GM18511 (cell line): ENCODE results near the gene INTS11.

Experiments used
- ATAC-seq: cut with Tn5 transposase; IDR thresholded peaks from one replicate; pipeline ENCODE4 v1.9.1; 2021; ENCODE audit warnings: mild to moderate bottlenecking, moderate library complexity; ENCODE audit not compliant: unreplicated experiment

INTS11 gene

DNA sequence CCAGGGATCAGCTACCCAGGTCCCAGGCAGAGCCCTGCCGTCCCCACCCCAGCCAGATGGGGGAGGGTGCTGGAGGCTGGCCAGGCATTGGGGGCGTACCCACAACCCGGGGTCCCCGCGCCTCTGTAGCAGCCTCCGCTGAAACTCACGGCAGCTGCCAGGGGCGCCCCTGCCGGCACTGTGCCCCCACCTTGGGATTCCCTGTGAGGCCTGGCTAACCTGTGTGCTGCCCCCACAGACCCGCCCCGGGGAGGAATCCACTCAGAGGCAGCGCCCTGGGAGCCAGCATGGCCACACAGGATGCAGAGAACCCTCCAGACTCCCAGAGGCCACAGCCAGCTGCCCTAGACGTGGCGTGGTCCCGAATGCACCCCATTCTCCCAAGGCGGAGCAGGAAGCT lies 20.9 kb upstream of the INTS11 start:
- ATAC-seq = no peak

DNA sequence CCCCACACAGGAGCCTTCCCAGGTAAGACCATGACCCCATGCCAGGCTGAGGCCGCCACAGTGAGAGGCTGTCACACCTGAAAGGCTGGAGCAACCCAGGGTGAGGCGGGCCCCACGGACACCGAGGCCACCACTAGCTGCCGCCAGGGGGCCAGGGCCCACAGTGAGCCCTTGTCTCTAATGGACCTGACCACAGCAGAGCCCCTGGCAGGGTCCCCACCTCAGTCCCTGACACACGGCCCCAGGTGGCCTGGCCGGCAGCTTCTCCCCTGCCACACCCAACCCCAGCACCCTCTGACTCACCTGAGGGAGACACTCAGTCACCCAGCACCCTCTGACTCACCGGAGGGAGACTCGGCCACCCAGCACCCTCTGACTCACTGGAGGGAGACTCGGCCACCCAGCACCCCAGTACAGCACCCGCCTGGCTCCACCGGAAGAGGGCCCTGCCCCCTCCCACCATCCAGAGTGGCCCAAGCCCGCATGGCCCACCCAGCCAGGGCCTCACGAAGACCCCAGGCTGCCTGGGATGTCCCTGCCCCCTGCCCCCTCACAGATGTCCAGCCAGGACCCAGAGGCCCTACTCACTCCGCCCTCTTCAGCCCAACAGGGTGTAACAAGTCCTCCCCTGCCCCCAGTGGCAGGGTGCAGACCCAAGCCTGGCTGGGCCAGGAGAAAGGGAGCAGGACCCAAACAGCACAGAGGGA lies 20.3 kb upstream of the INTS11 start:
- no peak for ATAC-seq

DNA sequence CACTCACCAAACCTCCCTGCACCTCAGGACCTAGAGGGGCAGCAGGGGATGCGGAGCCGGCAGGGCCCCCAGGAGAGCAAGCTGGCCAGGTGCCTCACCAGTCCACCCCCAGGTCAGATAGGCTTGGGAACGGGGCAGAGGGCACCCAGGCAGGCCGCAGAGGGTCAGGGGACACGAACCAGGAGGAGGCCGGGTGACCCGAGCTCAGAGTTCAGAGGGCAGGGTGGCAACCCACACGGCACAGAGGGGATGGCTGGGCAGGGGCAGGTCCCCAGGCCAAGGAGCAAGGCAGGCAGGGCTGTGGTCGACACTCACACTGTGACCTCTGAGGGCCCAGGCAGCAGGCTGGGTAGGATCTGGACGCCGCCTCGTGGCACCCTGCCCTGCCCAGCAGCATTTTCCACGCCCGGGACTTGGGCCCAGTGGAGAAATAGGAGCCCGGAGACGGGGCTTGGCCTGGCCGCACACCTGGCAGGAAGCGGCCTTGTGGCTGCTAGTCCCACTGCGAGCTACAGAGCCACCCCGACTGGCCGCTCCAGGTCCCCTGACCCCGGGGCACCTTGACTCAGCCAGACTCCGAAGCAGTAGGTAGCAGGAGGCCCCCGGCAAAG lies 19.5 kb upstream of the INTS11 start:
- no peak for ATAC-seq

- no peak for ATAC-seq
These were observed 18.2 kb upstream of the INTS11 start for GRCh38 chr1:1342584-1343115.

GRCh38 chr1:1342061-1342562 lies 17.7 kb upstream of the INTS11 start:
- ATAC-seq = no peak

- ATAC-seq = no peak
These were observed 17.1 kb upstream of the INTS11 start for GRCh38 chr1:1341549-1342021.

GRCh38 chr1:1340791-1341548 lies 16.5 kb upstream of the INTS11 start:
- ATAC-seq = no peak

DNA sequence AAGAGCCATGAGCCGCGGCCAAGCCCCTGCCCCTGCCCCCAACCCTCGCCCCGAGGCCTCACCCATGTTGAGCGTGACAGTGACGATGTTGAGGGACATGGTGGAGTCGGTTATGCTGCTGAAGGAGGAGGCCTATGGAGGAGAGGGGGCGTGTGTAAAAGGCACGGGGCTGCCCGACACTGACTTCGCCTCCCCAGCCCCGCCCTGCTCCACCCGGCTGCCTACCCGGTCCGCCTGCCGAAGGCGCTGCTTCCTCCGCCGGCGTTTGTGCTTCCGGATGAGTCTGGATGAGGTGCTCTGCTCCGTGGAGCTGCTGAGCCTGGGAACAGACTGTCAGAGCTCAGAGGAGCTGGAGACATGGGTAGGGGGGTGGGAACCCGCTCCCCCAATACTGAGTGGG lies 15.7 kb upstream of the INTS11 start:
- ATAC-seq = no peak

- ATAC-seq = no peak
These were observed 13.8 kb upstream of the INTS11 start for GRCh38 chr1:1338278-1338677.

GRCh38 chr1:1337793-1338147 lies 13.3 kb upstream of the INTS11 start:
- ATAC-seq = no peak

GRCh38 chr1:1336931-1337792 lies 12.7 kb upstream of the INTS11 start:
- ATAC-seq = no peak

DNA sequence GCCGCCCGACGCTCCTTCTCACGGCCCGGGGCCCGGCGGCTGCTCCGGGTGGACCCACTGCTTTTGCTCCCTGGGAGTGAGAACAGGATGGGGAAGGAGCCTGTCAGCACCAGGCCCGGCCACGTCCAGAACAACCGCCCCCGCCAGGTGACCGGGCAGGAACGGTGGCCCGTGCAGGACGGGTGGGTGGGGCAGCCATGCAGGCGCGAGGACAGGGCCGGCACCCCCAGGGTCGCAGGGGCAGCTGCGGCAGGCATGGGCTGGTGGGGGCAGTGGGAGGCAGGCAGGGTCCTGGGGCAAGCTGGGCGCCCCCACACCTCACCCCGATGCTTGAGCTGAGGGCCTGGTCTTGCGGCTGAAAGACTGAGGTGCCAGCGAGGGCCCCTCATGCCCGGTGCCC lies 12.0 kb upstream of the INTS11 start:
- no peak for ATAC-seq

DNA sequence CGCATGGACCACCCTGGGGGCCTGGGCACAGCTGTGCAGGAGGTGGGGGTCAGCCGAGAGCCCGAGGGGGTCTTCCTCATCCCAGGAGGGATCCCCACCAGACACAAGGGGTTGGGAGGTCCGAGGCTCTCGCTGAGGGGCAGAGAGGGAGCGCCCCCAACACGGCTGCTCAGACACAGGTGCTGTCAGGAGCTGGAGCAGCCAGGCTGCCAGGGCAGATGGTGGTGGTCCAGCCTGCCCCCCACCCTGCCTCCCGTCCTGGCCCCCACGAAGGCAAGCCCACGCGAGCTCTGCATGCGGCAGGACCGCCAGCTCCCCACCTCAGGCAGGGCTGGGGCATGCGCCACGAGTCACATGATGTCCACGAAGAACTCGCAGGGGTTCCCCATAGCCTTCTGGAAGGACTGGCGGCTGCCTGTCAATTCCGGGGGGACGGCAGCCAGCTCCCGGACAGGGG lies 11.4 kb upstream of the INTS11 start:
- ATAC-seq = no peak

DNA sequence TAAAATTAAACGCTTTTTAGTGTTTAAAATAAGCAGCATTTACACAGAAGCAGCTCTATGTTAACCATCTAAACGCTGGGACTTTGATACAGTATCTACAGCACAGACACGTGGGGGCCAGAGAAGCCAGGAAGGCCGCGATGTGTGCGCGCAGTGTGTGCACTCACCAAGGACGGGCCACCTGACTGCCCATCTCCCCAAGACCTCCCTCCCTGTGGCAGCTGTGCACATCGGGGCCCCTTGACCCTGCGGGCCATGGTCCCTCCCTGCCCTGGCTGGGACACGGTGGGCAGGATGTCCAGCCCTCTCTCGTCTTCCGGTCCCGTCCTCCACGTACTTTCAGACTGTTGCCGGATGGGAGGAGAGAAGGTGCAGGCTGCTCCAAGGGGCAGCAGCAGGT lies 10.8 kb upstream of the INTS11 start:
- ATAC-seq = no peak

DNA sequence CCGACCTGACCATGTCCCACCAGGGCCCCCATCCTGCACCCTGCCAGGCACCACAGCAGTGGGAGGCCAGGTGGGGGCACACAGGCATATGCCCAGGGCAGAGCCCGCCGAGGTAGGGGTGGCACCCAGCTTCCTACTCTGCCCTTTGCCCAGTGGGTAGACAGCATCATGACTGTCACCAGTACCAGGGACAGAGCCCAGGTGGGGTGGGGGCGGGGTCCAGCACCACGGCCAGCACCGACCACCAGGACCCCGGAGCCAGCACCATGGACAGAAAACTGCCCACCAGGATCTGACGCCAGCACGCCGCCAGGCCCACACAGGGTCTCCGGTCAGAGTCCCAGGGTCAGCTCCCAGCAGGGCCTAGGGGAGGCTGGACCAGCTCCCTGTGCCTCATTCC lies 10.4 kb upstream of the INTS11 start:
- ATAC-seq = no peak

- ATAC-seq = no peak
These were observed 9.2 kb upstream of the INTS11 start for GRCh38 chr1:1333551-1334241.

GRCh38 chr1:1332774-1333480 lies 8.5 kb upstream of the INTS11 start:
- no peak for ATAC-seq

- ATAC-seq = no peak
These were observed 7.7 kb upstream of the INTS11 start for GRCh38 chr1:1332031-1332755.
